ENCODE data around the gene CLASP2.
"Not testable (repeated sequence)": the region's sequence is repeated elsewhere in the genome, so short reads cannot be mapped to it uniquely, and the experiment has no call there.

Gene CLASP2

GRCh38 chr3:33694944-33695343, 23.1 kb downstream of the CLASP2 start:
- no peak for TF ChIP-seq Cebpa-rat (IDR thresholded peaks at IDR 0.05)
- Histone ChIP-seq H3K27me3 (no peaks in the 10 kb centered on the region), H3K4me3 (no peak overlapping the region), H3K36me3 (peaks cover 36% of the 10 kb centered on the region), H3K4me1 (no peaks in the 10 kb centered on the region), H3K9me3 (peaks cover 12% of the 10 kb centered on the region), H3K9ac (no peak overlapping the region), H3K4me2 (no peak overlapping the region), H4K20me1 (peaks cover 13% of the 10 kb centered on the region; the same call in 1 of the 2 replicates), H3K27ac (no peak overlapping the region)

DNA sequence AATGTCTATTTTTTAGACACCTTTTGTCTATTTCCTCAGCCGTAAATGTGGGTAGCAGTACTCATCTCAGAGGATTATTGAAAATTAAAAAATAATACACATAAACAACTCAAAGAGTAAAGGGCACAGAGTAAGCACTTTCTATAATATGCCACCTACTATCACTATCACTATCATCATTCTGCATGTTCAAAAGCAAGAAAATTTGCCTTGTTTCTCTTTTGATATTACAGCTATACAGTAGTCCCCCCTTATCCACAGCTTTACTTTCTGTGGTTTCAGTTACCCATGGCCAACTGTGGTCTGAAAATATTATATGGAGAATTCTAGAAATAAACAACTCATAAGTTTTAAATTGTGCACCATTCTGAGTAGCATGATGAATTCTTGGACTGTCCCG, 27.7 kb downstream of the CLASP2 start:
- H3K4me1 ChIP-seq: no peaks in the 10 kb centered on the region
- no peak overlapping the region for H3K9ac ChIP-seq
- TF ChIP-seq Cebpa-rat (IDR thresholded peaks at IDR 0.05): no peak
- no peak overlapping the region for H3K27ac ChIP-seq
- H3K4me3 ChIP-seq: no peak overlapping the region
- no peak overlapping the region for H3K4me2 ChIP-seq
- no peaks in the 10 kb centered on the region for H3K9me3 ChIP-seq
- peaks cover 7% of the 10 kb centered on the region; the same call in 1 of the 2 replicates for H4K20me1 ChIP-seq
- no peaks in the 10 kb centered on the region for H3K27me3 ChIP-seq
- H3K36me3 ChIP-seq: peaks cover 39% of the 10 kb centered on the region

DNA sequence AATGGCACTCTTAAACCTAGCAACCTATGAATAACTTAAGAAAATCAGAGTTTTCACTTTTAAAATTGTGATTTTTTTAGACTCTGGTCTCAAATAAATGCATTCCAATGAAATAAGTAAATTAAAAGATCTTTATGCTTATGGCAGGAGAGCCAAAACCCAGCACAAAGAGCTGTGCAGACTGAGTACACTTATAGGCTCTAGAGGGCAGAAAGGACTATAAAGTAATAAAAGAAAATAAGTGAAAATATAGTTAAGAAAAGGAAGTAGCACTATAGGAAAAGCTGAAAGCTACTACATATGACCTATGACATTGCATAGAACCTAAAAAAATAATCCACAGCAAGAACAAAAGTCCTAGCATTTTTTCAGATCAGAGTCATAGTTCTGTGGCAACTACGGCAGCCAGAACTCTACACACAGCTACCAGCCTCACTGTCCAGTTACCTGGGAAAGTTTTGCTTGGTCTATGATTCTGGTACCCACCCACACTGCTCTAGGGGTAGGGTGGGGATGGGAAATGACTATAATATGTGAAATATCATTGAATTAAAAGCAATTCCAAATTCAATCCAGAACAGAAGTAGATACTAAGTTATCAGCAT, 30.5 kb downstream of the CLASP2 start:
- H3K4me1 ChIP-seq: no peaks in the 10 kb centered on the region

DNA sequence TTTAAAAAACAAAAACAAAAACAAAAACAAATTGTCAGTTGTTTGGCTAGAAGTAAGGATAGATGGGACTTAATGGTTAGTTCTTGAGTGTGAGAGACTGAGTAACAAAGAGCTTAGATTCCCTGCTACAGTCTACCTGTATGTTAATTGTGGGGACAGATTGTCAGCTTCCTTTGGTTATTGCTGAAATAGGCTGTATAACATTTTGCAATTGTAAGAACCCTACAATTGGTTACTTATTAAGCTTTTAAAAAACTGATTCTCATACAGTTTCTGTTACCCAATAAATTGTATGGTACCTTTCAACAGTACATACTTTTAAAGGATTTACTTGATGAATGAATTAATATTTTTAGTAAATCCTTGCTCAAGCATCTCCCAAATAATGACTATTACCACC, 35.3 kb downstream of the CLASP2 start:
- no peak overlapping the region for H3K4me2 ChIP-seq
- H4K20me1 ChIP-seq: no peaks in the 10 kb centered on the region
- no peak for TF ChIP-seq Cebpa-rat (IDR thresholded peaks at IDR 0.05)
- H3K9me3 ChIP-seq: peaks cover 27% of the 10 kb centered on the region
- H3K36me3 ChIP-seq: peaks cover 84% of the 10 kb centered on the region
- no peak overlapping the region for H3K27ac ChIP-seq
- H3K27me3 ChIP-seq: no peaks in the 10 kb centered on the region
- H3K4me1 ChIP-seq: no peaks in the 10 kb centered on the region
- no peak overlapping the region for H3K4me3 ChIP-seq
- H3K9ac ChIP-seq: no peak overlapping the region

More for the DNA sequence above, 30.5 kb downstream of the CLASP2 start:
- no peaks in the 10 kb centered on the region for H3K9me3 ChIP-seq
- no peaks in the 10 kb centered on the region for H3K27me3 ChIP-seq
- no peak overlapping the region for H3K4me2 ChIP-seq
- peaks cover 7% of the 10 kb centered on the region; the same call in 1 of the 2 replicates for H4K20me1 ChIP-seq
- no peak overlapping the region for H3K27ac ChIP-seq
- H3K4me3 ChIP-seq: no peak overlapping the region
- H3K9ac ChIP-seq: no peak overlapping the region
- TF ChIP-seq Cebpa-rat (IDR thresholded peaks at IDR 0.05): no peak
- H3K36me3 ChIP-seq: peaks cover 54% of the 10 kb centered on the region

- Histone ChIP-seq H3K4me3 (no peak overlapping the region), H4K20me1 (no peaks in the 10 kb centered on the region), H3K9me3 (peaks cover 29% of the 10 kb centered on the region), H3K27me3 (no peaks in the 10 kb centered on the region), H3K27ac (no peak overlapping the region), H3K4me2 (no peak overlapping the region), H3K36me3 (peaks cover 79% of the 10 kb centered on the region), H3K4me1 (no peaks in the 10 kb centered on the region), H3K9ac (no peak overlapping the region)
- no peak for TF ChIP-seq Cebpa-rat (IDR thresholded peaks at IDR 0.05)
Measured at GRCh38 chr3:33681667-33682066, 36.4 kb downstream of the CLASP2 start.

GRCh38 chr3:33678073-33678472, 40.0 kb downstream of the CLASP2 start:
- Histone ChIP-seq H3K9me3 (peaks cover 29% of the 10 kb centered on the region), H3K27ac (no peak overlapping the region), H3K4me2 (no peak overlapping the region), H3K9ac (no peak overlapping the region), H4K20me1 (no peaks in the 10 kb centered on the region), H3K4me1 (no peaks in the 10 kb centered on the region), H3K27me3 (no peaks in the 10 kb centered on the region), H3K4me3 (no peak overlapping the region), H3K36me3 (peaks cover 47% of the 10 kb centered on the region)
- TF ChIP-seq Cebpa-rat (IDR thresholded peaks at IDR 0.05): no peak

- H3K9ac ChIP-seq, H4K20me1 ChIP-seq, H3K4me3 ChIP-seq, H3K4me1 ChIP-seq, H3K9me3 ChIP-seq, H3K27ac ChIP-seq, H3K27me3 ChIP-seq, H3K4me2 ChIP-seq: not testable (repeated sequence)
- peaks cover 31% of the 10 kb centered on the region for H3K36me3 ChIP-seq
Measured at GRCh38 chr3:33673436-33673835, 44.6 kb downstream of the CLASP2 start.

- Histone ChIP-seq H3K27ac (no peak overlapping the region), H3K36me3 (peaks cover 38% of the 10 kb centered on the region), H3K27me3 (no peaks in the 10 kb centered on the region), H3K4me1 (no peaks in the 10 kb centered on the region), H3K4me3 (no peak overlapping the region), H3K9ac (no peak overlapping the region), H3K4me2 (no peak overlapping the region), H4K20me1 (no peaks in the 10 kb centered on the region), H3K9me3 (no peaks in the 10 kb centered on the region)
- TF ChIP-seq Cebpa-rat (IDR thresholded peaks at IDR 0.05): no peak
Measured at GRCh38 chr3:33668618-33669017, 49.4 kb downstream of the CLASP2 start.

GRCh38 chr3:33665294-33665693, 52.8 kb downstream of the CLASP2 start:
- no peak overlapping the region for H3K4me3 ChIP-seq
- H3K36me3 ChIP-seq: peaks cover 21% of the 10 kb centered on the region
- H3K27ac ChIP-seq: no peak overlapping the region
- no peaks in the 10 kb centered on the region for H4K20me1 ChIP-seq
- H3K4me1 ChIP-seq: peaks cover 4% of the 10 kb centered on the region
- H3K9me3 ChIP-seq: no peaks in the 10 kb centered on the region
- H3K4me2 ChIP-seq: no peak overlapping the region
- TF ChIP-seq Cebpa-rat (IDR thresholded peaks at IDR 0.05): no peak
- H3K27me3 ChIP-seq: no peaks in the 10 kb centered on the region
- no peak overlapping the region for H3K9ac ChIP-seq

DNA sequence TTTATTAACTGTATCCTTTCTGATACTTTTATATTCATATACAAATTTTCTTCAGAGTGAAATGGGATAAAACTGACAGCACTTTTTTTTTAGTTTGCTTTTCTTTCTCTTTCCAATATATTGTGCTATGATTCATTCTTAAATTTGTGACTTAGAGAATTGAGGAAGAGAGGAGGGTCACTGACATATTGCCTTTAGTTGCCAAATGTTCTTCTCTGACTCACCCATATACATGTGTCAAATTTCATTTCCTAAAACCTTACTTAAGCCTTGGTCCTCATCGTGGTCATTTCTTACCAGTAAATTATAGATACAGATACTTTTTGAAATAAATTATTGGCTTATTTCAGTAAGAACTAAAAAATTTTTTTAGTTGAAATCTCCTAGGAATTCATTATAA, 53.9 kb downstream of the CLASP2 start:
- peaks cover 18% of the 10 kb centered on the region for H3K36me3 ChIP-seq
- H3K4me1 ChIP-seq: peaks cover 12% of the 10 kb centered on the region
- H3K9me3 ChIP-seq: no peaks in the 10 kb centered on the region
- no peaks in the 10 kb centered on the region for H4K20me1 ChIP-seq
- no peak for TF ChIP-seq Cebpa-rat (IDR thresholded peaks at IDR 0.05)
- no peak overlapping the region for H3K4me2 ChIP-seq
- H3K27ac ChIP-seq: no peak overlapping the region
- no peak overlapping the region for H3K4me3 ChIP-seq
- H3K27me3 ChIP-seq: no peaks in the 10 kb centered on the region
- no peak overlapping the region for H3K9ac ChIP-seq

- no peaks in the 10 kb centered on the region for H4K20me1 ChIP-seq
- H3K27ac ChIP-seq: no peak overlapping the region
- H3K9me3 ChIP-seq: no peaks in the 10 kb centered on the region
- no peaks in the 10 kb centered on the region for H3K27me3 ChIP-seq
- H3K9ac ChIP-seq: no peak overlapping the region
- no peak for TF ChIP-seq Cebpa-rat (IDR thresholded peaks at IDR 0.05)
- H3K4me3 ChIP-seq: no peak overlapping the region
- peaks cover 19% of the 10 kb centered on the region for H3K4me1 ChIP-seq
- peaks cover 14% of the 10 kb centered on the region; the same call in 1 of the 2 replicates for H3K36me3 ChIP-seq
- no peak overlapping the region for H3K4me2 ChIP-seq
Measured at GRCh38 chr3:33663042-33663441, 55.0 kb downstream of the CLASP2 start.
